ENCODE results near the gene WNK2.

The WNK2 gene

GRCh38 chr9:93303258-93303771 lies 119.4 kb downstream of the WNK2 start:
- DNase-seq (ENCODE audit: extremely low read depth in 1 of 2, low read depth in 1 of 2), result no peak

DNA sequence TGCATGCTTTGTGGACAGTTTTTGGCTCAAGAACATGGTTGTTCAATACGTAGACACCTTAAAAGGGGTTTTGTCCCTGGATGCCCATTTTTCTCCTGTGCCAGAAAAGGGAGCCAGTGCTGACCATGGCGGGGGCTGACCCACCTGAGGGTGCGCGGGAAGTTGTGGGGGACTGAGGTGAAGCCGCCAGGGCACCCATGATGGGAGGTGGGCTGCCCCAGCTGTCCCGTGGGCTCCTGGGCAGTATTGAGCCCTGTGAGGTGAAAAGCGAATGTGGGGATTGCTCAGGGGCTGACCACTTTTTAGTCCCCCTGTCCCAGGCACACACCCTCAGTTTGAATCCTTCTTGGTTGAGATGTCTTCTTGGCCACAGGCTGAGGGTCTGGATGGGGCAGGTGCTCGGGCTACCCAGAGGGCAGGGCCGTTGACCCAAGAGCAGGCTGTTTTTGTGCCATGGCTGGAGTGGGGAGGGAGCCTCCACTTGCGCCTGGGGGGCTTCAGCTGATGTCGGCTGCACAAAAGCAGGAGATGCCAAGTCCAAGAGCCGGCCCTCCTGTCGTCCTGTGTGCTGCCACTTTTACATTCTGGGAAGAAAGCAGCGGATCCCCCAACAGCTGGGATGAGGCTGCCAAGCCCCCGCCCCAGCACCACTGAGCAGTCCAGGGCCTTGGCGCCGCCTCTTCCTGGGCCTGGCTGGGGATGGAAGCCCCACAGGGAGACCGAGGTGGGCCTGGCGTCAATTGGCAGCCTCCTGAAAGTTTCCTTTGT lies 120.1 kb downstream of the WNK2 start:
- DNase-seq (ENCODE audit: extremely low read depth in 1 of 2, low read depth in 1 of 2), result no peak

GRCh38 chr9:93304574-93305496 lies 120.9 kb downstream of the WNK2 start:
- DNase-seq (ENCODE audit: extremely low read depth in 1 of 2, low read depth in 1 of 2), result no peak

- DNase-seq (ENCODE audit: extremely low read depth in 1 of 2, low read depth in 1 of 2), result no peak
Observed at GRCh38 chr9:93305497-93306020, 121.6 kb downstream of the WNK2 start.

DNA sequence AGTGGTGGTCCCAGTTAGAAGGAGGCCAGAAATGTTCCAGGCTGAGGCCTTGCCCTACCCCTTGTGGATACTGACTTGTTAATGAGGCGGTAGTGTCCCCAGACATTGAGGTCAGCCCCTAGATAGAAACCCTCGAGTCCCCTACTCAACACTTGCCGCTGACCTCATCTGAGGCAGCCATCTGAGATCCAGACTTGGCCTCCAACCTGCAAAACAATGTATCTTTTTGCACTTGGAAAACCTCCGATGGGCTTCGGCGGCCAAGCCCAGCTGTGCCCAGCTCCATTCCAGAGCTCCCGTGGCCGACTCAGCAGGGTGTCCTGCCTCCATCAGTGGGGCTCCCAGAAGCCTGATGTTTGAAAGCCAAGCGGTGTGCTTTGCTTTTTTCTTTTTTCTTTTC lies 122.1 kb downstream of the WNK2 start:
- no peak for DNase-seq (ENCODE audit: extremely low read depth in 1 of 2, low read depth in 1 of 2)

DNA sequence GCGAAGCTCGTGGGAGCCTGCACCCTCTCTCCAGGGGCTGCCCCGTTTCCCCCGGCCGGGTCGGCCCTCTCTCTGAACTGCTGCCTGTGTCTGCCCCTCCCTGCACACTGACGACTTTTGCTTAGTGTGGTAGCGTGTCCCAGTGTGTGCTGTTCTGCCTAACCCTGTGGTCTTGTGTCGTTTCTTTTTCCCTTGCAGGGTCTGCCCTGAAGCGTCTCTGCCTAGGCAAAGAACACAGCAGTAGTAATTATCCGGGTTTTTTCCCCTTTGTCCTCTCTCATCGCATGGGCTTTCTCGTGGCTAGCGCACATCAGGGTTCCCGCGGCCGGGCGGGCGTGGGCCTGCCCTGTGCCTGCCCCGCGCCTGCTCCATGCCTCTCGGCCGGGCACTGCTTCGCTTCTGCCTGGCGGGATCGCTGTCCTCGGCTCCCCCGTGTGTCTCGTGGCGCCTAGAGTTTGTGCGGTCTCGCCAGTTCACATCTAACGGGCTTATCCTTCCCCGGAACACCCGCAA lies 122.7 kb downstream of the WNK2 start:
- DNase-seq (ENCODE audit: extremely low read depth in 1 of 2, low read depth in 1 of 2), result no peak

- DNase-seq (ENCODE audit: extremely low read depth in 1 of 2, low read depth in 1 of 2), result no peak
Observed at GRCh38 chr9:93307468-93308157, 123.7 kb downstream of the WNK2 start.

- no peak for DNase-seq (ENCODE audit: extremely low read depth in 1 of 2, low read depth in 1 of 2)
Observed at GRCh38 chr9:93308158-93308602, 124.2 kb downstream of the WNK2 start.

DNA sequence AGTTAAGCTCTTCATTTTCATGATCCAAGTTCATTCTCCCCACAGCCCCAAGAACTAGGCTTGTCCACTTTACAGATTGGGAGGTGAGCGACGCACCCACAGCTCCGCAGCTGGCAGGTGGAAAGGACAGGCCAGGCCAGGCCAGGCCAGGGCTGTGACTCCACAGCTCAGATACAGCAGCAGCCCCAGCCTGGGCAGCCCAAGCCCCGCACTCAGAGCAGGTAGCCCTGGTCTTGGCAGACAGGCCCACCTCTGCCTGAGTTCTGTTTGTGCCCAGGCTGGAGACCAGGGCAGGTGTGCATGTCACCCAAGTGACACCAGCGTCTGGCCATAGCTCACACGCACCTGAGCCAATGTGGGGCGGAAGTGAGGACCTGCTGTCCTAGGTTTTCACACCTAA lies 124.7 kb downstream of the WNK2 start:
- DNase-seq (ENCODE audit: extremely low read depth in 1 of 2, low read depth in 1 of 2), result no peak

- DNase-seq (ENCODE audit: extremely low read depth in 1 of 2, low read depth in 1 of 2), result no peak
Observed at GRCh38 chr9:93309889-93310425, 126.0 kb downstream of the WNK2 start.

DNA sequence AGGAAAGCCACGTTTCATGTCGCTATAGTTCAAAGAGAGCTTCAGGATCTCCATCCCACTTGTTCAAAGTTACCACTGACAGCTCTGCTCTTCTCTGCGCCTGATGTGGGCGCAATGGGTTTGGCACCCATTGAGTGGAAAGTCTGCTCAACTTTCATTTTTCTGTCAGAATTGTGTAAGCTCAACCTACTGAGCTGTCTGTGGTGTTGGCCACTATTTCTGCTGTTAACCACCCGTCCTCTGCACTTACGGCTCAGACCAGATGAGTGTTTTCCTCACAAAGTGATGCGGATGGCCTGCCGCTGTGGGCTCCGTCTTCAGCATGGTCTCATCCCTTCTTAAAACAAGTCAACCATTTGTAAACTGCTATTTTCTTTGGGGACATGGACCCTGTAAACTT lies 131.2 kb downstream of the WNK2 start:
- DNase-seq (ENCODE audit: extremely low read depth in 1 of 2, low read depth in 1 of 2), result no peak

GRCh38 chr9:93315960-93316359 lies 132.0 kb downstream of the WNK2 start:
- no peak for DNase-seq (ENCODE audit: extremely low read depth in 1 of 2, low read depth in 1 of 2)

GRCh38 chr9:93316726-93317494 lies 133.0 kb downstream of the WNK2 start:
- DNase-seq (ENCODE audit: extremely low read depth in 1 of 2, low read depth in 1 of 2), result no peak

DNA sequence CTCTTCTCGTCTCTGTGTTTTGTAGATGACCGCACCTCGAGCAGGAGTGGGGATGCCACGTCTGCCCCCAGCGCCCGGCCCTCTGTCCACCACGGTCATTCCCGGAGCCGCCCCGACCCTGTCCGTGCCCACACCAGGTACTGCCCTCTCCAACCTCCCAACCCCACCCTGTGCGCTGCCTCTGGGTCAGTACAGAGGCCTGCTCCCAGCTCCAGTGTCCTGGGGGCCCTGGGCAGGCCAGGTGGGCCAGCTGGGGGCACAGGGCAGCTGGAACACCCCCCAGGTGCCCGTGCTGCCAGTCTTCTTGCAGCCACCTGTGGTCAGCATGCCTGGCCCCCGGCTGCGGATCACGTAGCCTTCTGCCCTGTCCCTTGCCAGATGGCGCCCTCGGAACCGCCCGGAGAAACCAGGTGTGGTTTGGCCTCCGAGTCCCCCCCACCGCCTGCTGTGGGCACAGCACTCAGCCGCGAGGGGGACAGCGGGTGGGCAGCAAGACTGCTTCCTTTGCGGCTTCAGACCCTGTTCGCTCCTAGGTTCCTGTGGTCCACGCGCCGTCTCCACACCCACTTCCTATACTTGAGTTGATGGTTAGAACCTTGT lies 133.7 kb downstream of the WNK2 start:
- DNase-seq (ENCODE audit: extremely low read depth in 1 of 2, low read depth in 1 of 2), result no peak

- no peak for DNase-seq (ENCODE audit: extremely low read depth in 1 of 2, low read depth in 1 of 2)
Observed at GRCh38 chr9:93318480-93318879, 134.5 kb downstream of the WNK2 start.

DNA sequence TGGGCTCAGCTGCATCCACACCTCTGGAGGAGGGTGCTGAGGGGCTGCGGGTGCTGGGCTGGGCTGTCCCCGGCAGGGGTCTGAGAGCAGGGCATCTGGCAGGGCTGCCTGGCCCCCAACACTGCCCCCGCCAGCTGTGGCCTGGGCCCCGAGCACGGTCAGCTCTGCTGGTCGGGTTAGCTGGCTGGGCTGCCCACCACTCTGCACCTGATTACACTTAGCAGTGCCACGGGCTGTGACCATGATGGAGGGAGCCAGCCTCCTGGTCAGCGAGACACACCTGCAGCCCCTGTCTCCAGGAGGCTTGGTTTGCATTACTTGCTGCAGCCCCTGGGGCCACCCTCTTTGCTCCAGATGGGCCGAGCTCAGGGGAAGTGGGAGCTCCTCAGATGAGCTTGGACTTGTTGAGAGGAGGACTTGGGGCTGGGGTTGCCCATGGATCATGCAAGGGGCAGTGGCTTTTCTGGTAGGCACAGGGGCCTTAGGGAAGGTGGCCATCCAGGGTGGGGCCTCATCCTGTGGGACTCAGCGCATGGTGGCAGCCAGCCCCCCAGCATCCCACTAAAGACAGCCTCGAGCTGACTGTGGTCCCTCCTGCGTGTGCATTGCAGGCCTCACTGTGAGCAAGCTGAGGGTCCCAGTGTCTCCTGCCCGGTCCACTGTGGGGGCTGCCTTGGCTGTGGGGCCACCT lies 135.5 kb downstream of the WNK2 start:
- DNase-seq (ENCODE audit: extremely low read depth in 1 of 2, low read depth in 1 of 2), result no peak

GRCh38 chr9:93319992-93320500 lies 136.1 kb downstream of the WNK2 start:
- DNase-seq (ENCODE audit: extremely low read depth in 1 of 2, low read depth in 1 of 2), result no peak

GRCh38 chr9:93320591-93321219 lies 136.8 kb downstream of the WNK2 start:
- no peak for DNase-seq (ENCODE audit: extremely low read depth in 1 of 2, low read depth in 1 of 2)

Measured in activated CD8-positive, alpha-beta memory T cell treated with anti-CD3 and anti-CD28 coated beads for 1 hour (primary cell).